Hepatocyte (in vitro differentiated cells): ENCODE data around the gene MICOS13.

ENCODE experiments used
- CTCF ChIP-seq: fragments of 200-600 bp; sonication (generic); IDR thresholded peaks from 2 replicates; pipeline ENCODE4 v1.5.1; 2016; ENCODE audit warnings: antibody characterized with exemption, mild to moderate bottlenecking; ENCODE audit not compliant: poor library complexity
- EZH2 ChIP-seq: fragments of 200-600 bp; sonication (generic); IDR thresholded peaks from 2 replicates; pipeline ENCODE4 v1.6.1; 2016; ENCODE audit warnings: antibody characterized with exemption, mild to moderate bottlenecking, borderline replicate concordance
- EZH2phosphoT487 ChIP-seq: fragments of 200-600 bp; sonication (generic); IDR thresholded peaks from one replicate; pipeline ENCODE4 v1.6.1; 2018; ENCODE audit warnings: antibody characterized with exemption, mild to moderate bottlenecking, low read depth, moderate library complexity; ENCODE audit not compliant: unreplicated experiment, severe bottlenecking

DNA sequence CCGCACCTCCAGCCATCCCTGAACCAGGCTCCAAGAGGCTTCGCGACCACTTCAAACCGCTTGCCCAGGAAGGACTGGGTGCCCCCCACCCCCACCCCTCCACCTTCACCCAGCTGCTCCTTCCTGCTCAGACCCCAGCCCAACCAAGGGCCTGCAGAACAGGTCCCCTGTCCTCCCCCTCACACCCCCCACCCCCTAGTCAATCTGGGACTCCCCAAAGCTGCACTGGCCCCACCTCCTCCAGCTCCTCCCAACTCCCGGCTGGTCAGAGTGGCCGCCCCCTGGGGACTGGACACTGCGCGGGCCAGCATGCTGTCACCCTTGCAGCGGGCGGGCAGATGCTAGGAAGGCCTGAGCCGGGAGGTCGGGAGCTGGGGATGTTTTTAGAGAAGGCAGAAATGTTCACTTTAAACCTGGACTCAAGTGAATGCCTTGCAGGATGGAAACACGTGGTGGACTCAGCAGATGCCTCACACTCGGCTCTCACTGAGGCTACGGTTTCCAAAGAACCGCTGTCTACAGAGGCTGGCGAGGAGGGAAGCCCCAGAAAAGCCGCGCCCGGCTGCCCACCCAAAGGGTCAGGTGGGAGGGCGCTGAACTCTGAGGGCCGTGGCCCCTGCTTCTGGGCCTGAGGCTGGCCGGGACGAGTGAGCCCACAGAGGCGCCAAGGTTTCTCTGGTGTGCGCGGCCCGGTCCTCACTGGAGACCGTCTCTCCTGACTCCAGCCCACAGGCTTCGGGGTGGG, 17.7 kb upstream of the MICOS13 start:
- TF ChIP-seq EZH2phosphoT487 (no peak), CTCF (no peak), EZH2 (no peak)
